Fibroblast of lung (primary cell): ENCODE measurements around the gene CSF2. TPM values are rescaled to one million over a fixed set of nuclear protein-coding genes. Genes with fewer than 3 reads are reported as not detected.

Experiments used
- DNase-seq, 2 donors: peaks; one replicate each; pipeline versions ENCODE4 v3.0.0 to v3.0.0-alpha.2; 2010; ENCODE audit warnings: low read depth in 2 of 2
- H2AFZ ChIP-seq: 2 replicates; pipeline ENCODE4 v1.5.1; 2012; ENCODE audit warnings: low read length, control low read depth, inconsistent platforms
- H3K27ac ChIP-seq: 2 replicates; pipeline ENCODE4 v1.5.1; 2011; ENCODE audit warnings: low read length, control low read depth; ENCODE audit not compliant: insufficient read depth
- H3K27me3 ChIP-seq: 2 replicates; pipeline ENCODE4 v1.5.1; 2011; ENCODE audit warnings: mild to moderate bottlenecking, low read length; ENCODE audit not compliant: control insufficient read depth, insufficient read depth
- H3K36me3 ChIP-seq: 2 replicates; pipeline ENCODE4 v1.5.1; 2011; ENCODE audit warnings: low read length; ENCODE audit not compliant: control insufficient read depth, insufficient read depth
- H3K4me1 ChIP-seq: 2 replicates; pipeline ENCODE4 v1.5.1; 2011; ENCODE audit warnings: low read length; ENCODE audit not compliant: control insufficient read depth, insufficient read depth; ENCODE audit errors: extremely low read depth
- H3K4me2 ChIP-seq: 2 replicates; pipeline ENCODE4 v1.5.1; 2011; ENCODE audit warnings: low read length, control low read depth; ENCODE audit not compliant: insufficient read depth; ENCODE audit errors: extremely low read depth
- H3K4me3 ChIP-seq, 4 experiments: fragments of 200-600 bp in 1 of 4; sonication (generic) in 1 of 4; replicated peaks in 1 of 4; 2 replicates each; pipeline ENCODE4 v1.5.1; 2011 to 2016; ENCODE audit warnings: low read length in 4 of 4, low read depth in 3 of 4, mild to moderate bottlenecking in 3 of 4, control low read depth in 2 of 4, inconsistent platforms in 1 of 4, mixed read lengths in 1 of 4; ENCODE audit not compliant: insufficient read depth in 1 of 4; ENCODE audit errors: control extremely low read depth in 1 of 4
- H3K79me2 ChIP-seq: 2 replicates; pipeline ENCODE4 v1.5.1; 2012; ENCODE audit warnings: mild to moderate bottlenecking, low read length, inconsistent platforms; ENCODE audit not compliant: control insufficient read depth, insufficient read depth
- H3K9ac ChIP-seq: 2 replicates; pipeline ENCODE4 v1.5.1; 2011; ENCODE audit warnings: mild to moderate bottlenecking, low read length, control low read depth; ENCODE audit not compliant: insufficient read depth
- H3K9me3 ChIP-seq: 2 replicates; pipeline ENCODE4 v1.5.1; 2012; ENCODE audit warnings: low read depth, low read length; ENCODE audit not compliant: control insufficient read depth, insufficient read depth
- H4K20me1 ChIP-seq: 2 replicates; pipeline ENCODE4 v1.5.1; 2011; ENCODE audit warnings: low read length; ENCODE audit not compliant: control insufficient read depth, insufficient read depth; ENCODE audit errors: extremely low read depth
- CTCF ChIP-seq, 2 donors: IDR thresholded peaks in 1 of 2; conservative IDR thresholded peaks in 1 of 2; 1 replicate in 1 of 2; 2 replicates in 1 of 2; pipeline ENCODE4 v1.5.1; 2011 to 2012; ENCODE audit warnings: low read length in 2 of 2, control low read depth in 1 of 2, inconsistent platforms in 1 of 2, low read depth in 1 of 2, mild to moderate bottlenecking in 1 of 2
- EZH2 ChIP-seq: IDR thresholded peaks from 2 replicates; pipeline ENCODE4 v1.5.1; 2012; ENCODE audit warnings: low read length, control low read depth, mild to moderate bottlenecking; ENCODE audit errors: missing control alignments
- polyA minus RNA-seq: library from RNA; depleted of rRNA, polyadenylated mRNA; stranded (reverse); fragments of >200 nt; gene quantifications from 2 replicates; pipeline ENCODE4 v1.2.3, GENCODE V29; 2011; ENCODE audit warnings: low replicate concordance
- polyA plus RNA-seq, 2 donors: library from polyadenylated mRNA; depleted of rRNA in 1 of 2; stranded (reverse) in 1 of 2; unstranded in 1 of 2; fragments of >200 nt; gene quantifications; 2 replicates each; pipeline ENCODE4 v1.2.1, GENCODE V29; 2011 to 2012; ENCODE audit warnings: missing spikeins in 1 of 2
- total RNA-seq: library from RNA; depleted of rRNA; stranded (reverse); fragments of >200 nt; gene quantifications from 2 replicates; pipeline ENCODE4 v1.2.1, GENCODE V29; 2014

Gene CSF2
- total RNA-seq: 0.51 and 0.66 TPM in 2 replicates
- polyA plus RNA-seq: 0.09 and 0.71 TPM in 2 replicates
- polyA plus RNA-seq (2012): 0.17 and 0.56 TPM in 2 replicates
- polyA minus RNA-seq: not detected in 2 replicates

- Histone ChIP-seq H3K4me2 (no peak within 1 kb of the TSS), H2AFZ (no peak within 1 kb of the TSS), H3K9me3 (no peaks in the 10 kb centered on the region), H3K79me2 (no peaks in the 10 kb centered on the region), H3K9ac (no peak within 1 kb of the TSS), H4K20me1 (no peaks in the 10 kb centered on the region), H3K4me3 (no peak within 1 kb of the TSS), H3K27ac (no peak within 1 kb of the TSS), H3K27me3 (no peaks in the 10 kb centered on the region), H3K36me3 (no peaks in the 10 kb centered on the region), H3K4me1 (peaks cover 12% of the 10 kb centered on the region)
- peak in 1 of 2 donors; percentile 54 for DNase-seq
- no peak for TF ChIP-seq EZH2
- TF ChIP-seq CTCF (conservative IDR thresholded peaks at IDR 0.05 in 1 of 2, IDR thresholded peaks at IDR 0.05 in 1 of 2; ENCODE audit: low read depth in 1 of 2, low read length in 2 of 2): no peak
Observed at GRCh38 chr5:132073231-132074013, at the start of gene CSF2. TSS of gene CSF2 (plus strand) at chr5:132073789. CDS start at chr5:132073824, 35 bp downstream.

- Histone ChIP-seq H3K4me2 (no peak overlapping the region), H3K9me3 (no peaks in the 10 kb centered on the region), H3K36me3 (no peaks in the 10 kb centered on the region), H3K4me1 (no peaks in the 10 kb centered on the region), H3K79me2 (no peaks in the 10 kb centered on the region), H3K9ac (no peak overlapping the region), H3K4me3 (no peak overlapping the region), H2AFZ (no peak overlapping the region), H4K20me1 (no peaks in the 10 kb centered on the region), H3K27ac (no peak overlapping the region), H3K27me3 (peaks cover 9% of the 10 kb centered on the region)
- TF ChIP-seq EZH2: no peak
- TF ChIP-seq CTCF (conservative IDR thresholded peaks at IDR 0.05 in 1 of 2, IDR thresholded peaks at IDR 0.05 in 1 of 2; ENCODE audit: low read depth in 1 of 2, low read length in 2 of 2): no peak
- DNase-seq: no peak
Observed at GRCh38 chr5:132024117-132024435, 49.5 kb upstream of the CSF2 start.

GRCh38 chr5:132024789-132025402 lies 48.7 kb upstream of the CSF2 start:
- Histone ChIP-seq H3K4me3 (no peak overlapping the region), H2AFZ (no peak overlapping the region), H3K27ac (no peak overlapping the region), H4K20me1 (no peaks in the 10 kb centered on the region), H3K4me2 (no peak overlapping the region), H3K79me2 (no peaks in the 10 kb centered on the region), H3K9ac (no peak overlapping the region), H3K9me3 (no peaks in the 10 kb centered on the region), H3K36me3 (no peaks in the 10 kb centered on the region), H3K4me1 (no peaks in the 10 kb centered on the region), H3K27me3 (peaks cover 9% of the 10 kb centered on the region)
- no peak for DNase-seq
- TF ChIP-seq EZH2: no peak
- no peak for TF ChIP-seq CTCF (conservative IDR thresholded peaks at IDR 0.05 in 1 of 2, IDR thresholded peaks at IDR 0.05 in 1 of 2; ENCODE audit: low read depth in 1 of 2, low read length in 2 of 2)
